ENCODE results near the gene ACTRT1. TPM values are rescaled to one million over a fixed set of nuclear protein-coding genes. Genes with fewer than 3 reads are reported as not detected.

Gene ACTRT1
- not detected in 2 replicates for total RNA-seq

- DNase-seq (ENCODE audit: extremely low read depth, low read depth, low spot score): no peak
These were observed at the start of gene ACTRT1 for GRCh38 chrX:128052303-128052702. Gene ACTRT1, minus strand, starts transcription at chrX:128052403. Its CDS starts 197 bp downstream, at chrX:128052206.

DNA sequence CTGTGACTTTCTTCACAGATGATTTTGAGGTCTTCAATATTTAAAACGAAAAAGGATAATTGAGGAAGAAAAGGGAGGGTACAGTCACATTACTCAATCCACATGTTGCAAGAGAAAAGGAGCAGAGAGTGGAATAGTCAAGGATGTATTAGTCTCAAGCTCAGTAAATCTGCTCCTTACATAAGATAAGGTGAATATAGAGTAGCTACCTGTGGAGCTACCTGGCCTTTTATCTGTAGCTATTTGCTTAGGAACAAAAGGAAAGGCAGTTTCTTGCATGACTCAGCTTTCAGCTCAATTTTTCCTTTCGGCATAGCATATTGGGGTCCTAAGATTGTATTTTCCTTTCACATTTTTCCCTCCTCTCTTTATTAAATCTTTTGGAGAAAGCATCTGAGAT, 26.3 kb upstream of the ACTRT1 start:
- no peak for DNase-seq (ENCODE audit: extremely low read depth, low read depth, low spot score)

DNA sequence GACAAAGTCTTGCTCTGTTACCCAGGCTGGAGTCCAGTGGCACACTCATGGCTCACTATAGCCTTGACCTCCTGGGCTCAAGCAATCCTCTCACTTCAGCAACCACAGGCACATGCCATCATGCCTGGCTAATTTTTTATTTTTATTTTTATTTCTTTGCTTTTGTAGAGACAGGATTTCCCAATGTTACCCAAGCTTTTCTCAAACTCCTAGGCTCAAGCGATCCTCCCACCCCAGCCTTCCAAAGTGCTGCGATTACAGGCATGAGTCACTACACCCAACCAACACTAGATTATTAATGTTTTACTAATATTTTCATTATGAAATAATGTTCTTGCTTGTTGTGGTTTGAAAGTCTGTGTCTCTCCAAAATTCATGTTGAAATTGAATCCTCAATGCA, 5.2 kb upstream of the ACTRT1 start:
- no peak for DNase-seq (ENCODE audit: extremely low read depth, low read depth, low spot score)

DNA sequence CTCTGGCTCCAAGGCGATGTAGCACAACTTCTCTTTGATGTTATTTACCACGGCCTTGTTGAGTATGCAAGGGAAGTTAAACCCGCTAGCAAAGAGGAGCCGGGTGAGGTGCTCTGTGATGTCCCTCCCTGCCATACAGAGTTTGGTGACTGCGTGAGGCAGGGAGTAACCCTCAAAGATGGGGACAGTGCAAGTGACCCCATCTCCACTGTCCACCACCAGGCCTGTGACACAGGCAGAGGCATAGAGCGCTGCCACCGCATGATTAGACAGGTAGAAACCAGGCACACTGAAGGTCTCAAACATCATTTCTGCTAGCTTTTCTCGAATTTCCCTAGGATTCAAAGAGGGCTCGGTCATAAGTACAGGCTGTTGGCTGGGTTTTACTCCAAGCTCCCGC, 677 bp downstream of the ACTRT1 start:
- no peak for DNase-seq (ENCODE audit: extremely low read depth, low read depth, low spot score)

DNA sequence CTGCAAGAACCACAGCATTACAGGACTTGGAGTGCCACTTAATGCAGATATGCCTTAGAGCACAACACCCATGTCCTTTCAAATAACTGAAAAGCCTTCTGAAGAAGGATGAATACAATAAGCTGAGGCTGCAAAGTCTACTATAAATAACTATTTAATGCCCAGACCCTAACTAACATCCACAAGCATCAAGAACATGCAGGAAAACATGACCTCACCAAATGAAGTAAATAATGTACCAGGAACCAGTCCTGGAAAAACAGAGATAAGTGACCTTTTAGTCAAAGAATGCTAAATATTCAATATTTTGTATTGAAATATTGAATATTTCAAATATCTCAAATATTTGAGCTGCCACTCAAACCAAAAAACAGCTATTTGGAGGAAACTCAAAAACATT, 16.9 kb downstream of the ACTRT1 start:
- no peak for DNase-seq (ENCODE audit: extremely low read depth, low read depth, low spot score)

DNA sequence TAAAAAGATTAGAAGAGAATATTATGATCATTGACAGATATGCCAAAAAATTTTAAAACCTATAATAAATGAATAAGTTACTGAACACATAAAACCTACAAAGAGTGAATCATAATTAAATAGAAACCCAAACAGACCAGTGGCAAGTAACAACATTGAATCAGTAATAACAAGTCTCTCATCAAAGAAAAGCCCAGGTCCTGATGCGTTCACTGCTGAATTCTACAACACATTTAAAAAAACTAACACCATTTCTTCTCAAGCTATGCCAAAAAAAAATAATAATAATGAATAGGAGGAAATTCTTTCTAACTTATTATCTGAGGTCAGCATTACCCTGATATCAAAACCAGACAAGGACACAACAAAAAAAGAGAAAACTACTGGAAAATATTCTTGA, 30.6 kb downstream of the ACTRT1 start:
- DNase-seq (ENCODE audit: extremely low read depth, low read depth, low spot score): no peak

DNA sequence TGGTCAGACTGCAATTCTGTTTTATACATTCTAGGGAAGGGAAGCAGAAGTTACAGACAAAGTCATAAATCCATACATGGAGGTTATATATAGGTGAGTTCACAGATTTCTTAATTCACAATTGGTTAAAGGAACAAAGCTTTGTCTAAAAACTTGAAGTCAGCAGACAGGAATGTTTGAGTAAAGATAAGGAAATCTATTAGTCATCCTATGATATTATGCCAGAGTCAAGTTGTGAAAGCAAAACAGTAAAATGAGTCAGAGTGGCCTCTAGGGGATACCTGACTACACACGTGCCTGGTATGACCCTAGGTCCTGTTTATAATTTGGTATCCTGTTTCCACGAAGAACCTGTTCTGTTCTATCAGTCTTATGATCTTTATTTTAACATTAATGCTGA, 31.5 kb downstream of the ACTRT1 start:
- DNase-seq (ENCODE audit: extremely low read depth, low read depth, low spot score): peak; percentile 76

- DNase-seq (ENCODE audit: extremely low read depth, low read depth, low spot score): no peak
These were observed 33.0 kb downstream of the ACTRT1 start for GRCh38 chrX:128019218-128019617.

- DNase-seq (ENCODE audit: extremely low read depth, low read depth, low spot score): no peak
These were observed 40.2 kb downstream of the ACTRT1 start for GRCh38 chrX:128012015-128012414.

DNA sequence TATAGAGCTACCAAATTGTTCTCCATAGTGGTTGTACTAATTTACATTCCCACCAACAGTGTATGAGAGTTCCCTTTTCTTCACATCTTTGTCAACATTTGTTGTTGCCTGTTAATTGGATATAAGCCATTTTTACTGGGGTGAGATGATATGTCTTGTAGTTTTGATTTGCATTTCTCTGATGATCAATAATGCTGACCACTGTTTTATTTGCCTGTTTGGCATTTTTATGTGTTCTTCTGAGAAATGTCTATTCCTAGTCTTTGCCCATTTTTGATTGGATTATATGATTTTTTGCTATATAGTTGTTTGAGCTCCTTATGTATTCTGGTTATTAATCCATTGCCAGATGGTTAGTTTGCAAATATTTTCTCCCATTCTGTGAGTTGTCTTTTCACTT, 44.3 kb downstream of the ACTRT1 start:
- no peak for DNase-seq (ENCODE audit: extremely low read depth, low read depth, low spot score)
